H1 (cell line): ENCODE measurements around the gene TPP1.

ENCODE experiments used
- GTF2F1 ChIP-seq: IDR thresholded peaks from 2 replicates; pipeline ENCODE4 v1.6.1; 2012; ENCODE audit warnings: low read depth, low read length, improper control_type of control experiment, borderline replicate concordance
- POLR2A ChIP-seq, 2 experiments: IDR thresholded peaks; 1 replicate in 1 of 2; 2 replicates in 1 of 2; pipeline ENCODE4 v1.6.1; 2011; ENCODE audit warnings: low read depth in 2 of 2, low read length in 2 of 2, mild to moderate bottlenecking in 2 of 2; ENCODE audit errors: control extremely low read depth in 1 of 2
- POLR2AphosphoS5 ChIP-seq: IDR thresholded peaks from 2 replicates; pipeline ENCODE4 v1.6.1; 2011; ENCODE audit warnings: low read depth, low read length

GRCh38 chr11:6598555-6598954 is 20.7 kb downstream of the TPP1 start:
- no peak for TF ChIP-seq POLR2AphosphoS5
- no peak for TF ChIP-seq GTF2F1
- no peak for TF ChIP-seq POLR2A (IDR thresholded peaks at IDR 0.05; ENCODE audit: control extremely low read depth in 1 of 2, low read depth in 2 of 2, low read length in 2 of 2)
